Measurements from ENCODE around the gene PSAT1. TPM values are rescaled to one million over a fixed set of nuclear protein-coding genes. Genes with fewer than 3 reads are reported as not detected.

PSAT1 gene
- total RNA-seq, 2 donors from 2014 or later: 57.6 to 93.6 TPM

- no peak for ATAC-seq
- DNase-seq (ENCODE audit: low spot score in 2 of 2): no peak
- Mint-ChIP-seq H3K9me3 (peaks cover 0 to 6% of the 10 kb centered on the region in 2 donors), H3K27ac (no peak overlapping the region), H3K36me3 (peaks cover 5 to 6% of the 10 kb centered on the region in 2 donors)
These were observed 8.6 kb upstream of the PSAT1 start for GRCh38 chr9:78288214-78288892.

- H3K36me3 Mint-ChIP-seq: no peaks in the 10 kb centered on the region
- DNase-seq (ENCODE audit: low spot score in 2 of 2): no peak
- H3K27ac Mint-ChIP-seq: no peak overlapping the region
- ATAC-seq: no peak
- no peaks in the 10 kb centered on the region for H3K9me3 Mint-ChIP-seq
These were observed 7.5 kb upstream of the PSAT1 start for GRCh38 chr9:78289474-78289873.

- no peak for ATAC-seq
- H3K9me3 Mint-ChIP-seq: no peaks in the 10 kb centered on the region
These were observed 5.5 kb upstream of the PSAT1 start for GRCh38 chr9:78291240-78291925.

GRCh38 chr9:78292026-78292425 lies 4.9 kb upstream of the PSAT1 start:
- ATAC-seq: no peak
- no peaks in the 10 kb centered on the region for H3K9me3 Mint-ChIP-seq
- DNase-seq (ENCODE audit: low spot score in 2 of 2): no peak
- H3K36me3 Mint-ChIP-seq: peaks cover 0 to 5% of the 10 kb centered on the region in 2 donors
- H3K27ac Mint-ChIP-seq: no peak overlapping the region

More at GRCh38 chr9:78291240-78291925, 5.5 kb upstream of the PSAT1 start:
- no peak for DNase-seq (ENCODE audit: low spot score in 2 of 2)
- no peak overlapping the region for H3K27ac Mint-ChIP-seq
- peaks cover 0 to under 1% of the 10 kb centered on the region in 2 donors for H3K36me3 Mint-ChIP-seq

- H3K27ac Mint-ChIP-seq: peak overlapping the region in 1 of 2 donors; percentile 39
- peak; percentile 14 to 15 for ATAC-seq
- H3K9me3 Mint-ChIP-seq: no peaks in the 10 kb centered on the region
- peaks cover 5 to 13% of the 10 kb centered on the region in 2 donors for H3K36me3 Mint-ChIP-seq
- no peak for DNase-seq (ENCODE audit: low spot score in 2 of 2)
These were observed 4.0 kb upstream of the PSAT1 start for GRCh38 chr9:78292716-78293497.

GRCh38 chr9:78294290-78295176 lies 2.4 kb upstream of the PSAT1 start:
- H3K36me3 Mint-ChIP-seq: peaks cover 17% of the 10 kb centered on the region in 2 donors
- DNase-seq (ENCODE audit: low spot score in 2 of 2): no peak
- H3K27ac Mint-ChIP-seq: no peak overlapping the region
- no peaks in the 10 kb centered on the region for H3K9me3 Mint-ChIP-seq
- ATAC-seq: no peak

- ATAC-seq: no peak
- no peak for DNase-seq (ENCODE audit: low spot score in 2 of 2)
- Mint-ChIP-seq H3K36me3 (peaks cover 17 to 22% of the 10 kb centered on the region in 2 donors), H3K27ac (no peak overlapping the region), H3K9me3 (no peaks in the 10 kb centered on the region)
These were observed 1.7 kb upstream of the PSAT1 start for GRCh38 chr9:78295177-78295575.

- DNase-seq (ENCODE audit: low spot score in 2 of 2) (no peak), ATAC-seq (no peak)
- Mint-ChIP-seq H3K27ac (peak overlapping the region; percentile 92 to 98), H3K36me3 (peaks cover 17 to 25% of the 10 kb centered on the region in 2 donors), H3K9me3 (no peaks in the 10 kb centered on the region)
These were observed 1.2 kb upstream of the PSAT1 start for GRCh38 chr9:78295731-78296130.

- ATAC-seq: no peak
- DNase-seq (ENCODE audit: low spot score in 2 of 2): peak in 1 of 2 donors; percentile 16
- Mint-ChIP-seq H3K27ac (peak overlapping the region; percentile 92 to 98), H3K9me3 (no peaks in the 10 kb centered on the region), H3K36me3 (peaks cover 17 to 25% of the 10 kb centered on the region in 2 donors)
These were observed 578 bp upstream of the PSAT1 start for GRCh38 chr9:78296201-78296892.

GRCh38 chr9:78297672-78297961 lies 692 bp downstream of the PSAT1 start:
- H3K27ac Mint-ChIP-seq: peak overlapping the region; percentile 92 to 94
- ATAC-seq: no peak
- H3K36me3 Mint-ChIP-seq: peaks cover 22 to 36% of the 10 kb centered on the region in 2 donors
- DNase-seq (ENCODE audit: low spot score in 2 of 2): no peak
- H3K9me3 Mint-ChIP-seq: no peaks in the 10 kb centered on the region

GRCh38 chr9:78298046-78298765 lies 1.3 kb downstream of the PSAT1 start:
- Mint-ChIP-seq H3K9me3 (no peaks in the 10 kb centered on the region), H3K36me3 (peaks cover 22 to 36% of the 10 kb centered on the region in 2 donors), H3K27ac (peak overlapping the region; percentile 92 to 94)
- ATAC-seq (no peak), DNase-seq (ENCODE audit: low spot score in 2 of 2) (no peak)

GRCh38 chr9:78300209-78300608 lies 3.3 kb downstream of the PSAT1 start:
- H3K27ac Mint-ChIP-seq: peak overlapping the region in 1 of 2 donors; percentile 65
- DNase-seq (ENCODE audit: low spot score in 2 of 2): no peak
- H3K9me3 Mint-ChIP-seq: no peaks in the 10 kb centered on the region
- peaks cover 30 to 42% of the 10 kb centered on the region in 2 donors for H3K36me3 Mint-ChIP-seq
- ATAC-seq: no peak

- DNase-seq (ENCODE audit: low spot score in 2 of 2) (no peak), ATAC-seq (no peak)
- Mint-ChIP-seq H3K9me3 (no peaks in the 10 kb centered on the region), H3K27ac (no peak overlapping the region), H3K36me3 (peaks cover 42 to 52% of the 10 kb centered on the region in 2 donors)
These were observed 4.5 kb downstream of the PSAT1 start for GRCh38 chr9:78301466-78301865.

- peaks cover 33 to 41% of the 10 kb centered on the region in 2 donors for H3K36me3 Mint-ChIP-seq
- peak overlapping the region in 1 of 2 donors; percentile 15 for H3K27ac Mint-ChIP-seq
- ATAC-seq (no peak), DNase-seq (ENCODE audit: low spot score in 2 of 2) (no peak)
- no peaks in the 10 kb centered on the region for H3K9me3 Mint-ChIP-seq
These were observed 6.6 kb downstream of the PSAT1 start for GRCh38 chr9:78303377-78304062.

GRCh38 chr9:78304357-78304756 lies 7.4 kb downstream of the PSAT1 start:
- Mint-ChIP-seq H3K27ac (no peak overlapping the region), H3K36me3 (peaks cover 35 to 38% of the 10 kb centered on the region in 2 donors), H3K9me3 (no peaks in the 10 kb centered on the region)
- no peak for ATAC-seq
- no peak for DNase-seq (ENCODE audit: low spot score in 2 of 2)

All from activated naive CD4-positive, alpha-beta T cell treated with anti-CD3 and anti-CD28 coated beads, Interleukin-2, amount 50 U/mL, for 72 hours (primary cell).